ENCODE measurements around the gene RNF157. TPM values are rescaled to one million over a fixed set of nuclear protein-coding genes. Genes with fewer than 3 reads are reported as not detected.
"Not testable (repeated sequence)": the region's sequence is repeated elsewhere in the genome, so short reads cannot be mapped to it uniquely, and the experiment has no call there.

The RNF157 gene
- total RNA-seq, 1 donor from 2014 or later, result 0.32 TPM

GRCh38 chr17:76232342-76232741 is 8.0 kb downstream of the RNF157 start:
- no peak for ATAC-seq

GRCh38 chr17:76226749-76227148 is 13.5 kb downstream of the RNF157 start:
- ATAC-seq, result not testable (repeated sequence)

- ATAC-seq, result not testable (repeated sequence)
Measured at GRCh38 chr17:76225373-76226086, 14.8 kb downstream of the RNF157 start.

GRCh38 chr17:76223802-76224201 is 16.5 kb downstream of the RNF157 start:
- ATAC-seq, result no peak

GRCh38 chr17:76219670-76220383 is 20.5 kb downstream of the RNF157 start:
- no peak for ATAC-seq

GRCh38 chr17:76217081-76217480 is 23.2 kb downstream of the RNF157 start:
- no peak for ATAC-seq

- ATAC-seq, result no peak
Measured at GRCh38 chr17:76213491-76213890, 26.8 kb downstream of the RNF157 start.

GRCh38 chr17:76208120-76208519 is 32.2 kb downstream of the RNF157 start:
- ATAC-seq, result no peak

GRCh38 chr17:76207275-76208059 is 32.8 kb downstream of the RNF157 start:
- no peak for ATAC-seq

- ATAC-seq, result not testable (repeated sequence)
Measured at GRCh38 chr17:76205542-76206144, 34.6 kb downstream of the RNF157 start.

GRCh38 chr17:76204277-76204676 is 36.0 kb downstream of the RNF157 start:
- ATAC-seq, result no peak

GRCh38 chr17:76200354-76200753 is 39.9 kb downstream of the RNF157 start:
- ATAC-seq, result no peak

GRCh38 chr17:76199469-76199868 is 40.8 kb downstream of the RNF157 start:
- no peak for ATAC-seq

- no peak for ATAC-seq
Measured at GRCh38 chr17:76198702-76199101, 41.6 kb downstream of the RNF157 start.

- no peak for ATAC-seq
Measured at GRCh38 chr17:76197911-76198310, 42.4 kb downstream of the RNF157 start.

GRCh38 chr17:76196675-76197074 is 43.6 kb downstream of the RNF157 start:
- ATAC-seq, result no peak

GRCh38 chr17:76195281-76196096 is 44.8 kb downstream of the RNF157 start:
- ATAC-seq, result no peak

GRCh38 chr17:76193591-76193990 is 46.7 kb downstream of the RNF157 start:
- ATAC-seq, result no peak

- ATAC-seq, result no peak
Measured at GRCh38 chr17:76191896-76192295, 48.4 kb downstream of the RNF157 start.

GRCh38 chr17:76189741-76190140 is 50.6 kb downstream of the RNF157 start:
- ATAC-seq, result no peak

GRCh38 chr17:76189247-76189646 is 51.0 kb downstream of the RNF157 start:
- no peak for ATAC-seq

All from esophagus mucosa (tissue), 1 donor.